ENCODE results near the gene TMED1.

GRCh38 chr19:10842788-10843187 lies 6.8 kb upstream of the TMED1 start:
- TF ChIP-seq BHLHE40 (IDR thresholded peaks at IDR 0.05; ENCODE audit: low read depth, low read length) (no peak), CTCF (conservative IDR thresholded peaks at IDR 0.05; ENCODE audit: low read depth, low read length) (no peak), RAD21 (IDR thresholded peaks at IDR 0.05; ENCODE audit: low read length) (no peak)
